Camera-type eye (tissue), 1 donor: ENCODE results near the gene CDKN2B. TPM values are rescaled to one million over a fixed set of nuclear protein-coding genes. Genes with fewer than 3 reads are reported as not detected.

Experiments used
- total RNA-seq: library from RNA; depleted of rRNA; stranded (reverse); fragments of >200 nt; gene quantifications from one replicate; pipeline ENCODE4 v1.2.3, GENCODE V29; 2014

CDKN2B gene
- total RNA-seq, result 6.2 TPM

GRCh38 chr9:22008717-22009505, at the start of gene CDKN2B:
Gene CDKN2B, minus strand, starts transcription at chr9:22009305. Its CDS starts 352 bp downstream, at chr9:22008953.

GRCh38 chr9:21994556-21995005, 14.5 kb downstream of the CDKN2B start, which contains the start of gene CDKN2B-AS1:
Gene CDKN2B-AS1, plus strand, starts transcription at chr9:21994791.

GRCh38 chr9:21993893-21994555, 15.1 kb downstream of the CDKN2B start, which contains the start of gene CDKN2A:
Gene CDKN2A, minus strand, starts transcription at chr9:21994392.

Other genes with a start within 250 kb of the CDKN2B start
- 38.6 TPM for gene MTAP, start 206.7 kb downstream of the CDKN2B start, total RNA-seq
- gene CDKN2A, start 14.9 kb downstream of the CDKN2B start, total RNA-seq, result 0.82 TPM
- 0.77 TPM for gene CDKN2B-AS1, start 14.5 kb downstream of the CDKN2B start, total RNA-seq